ENCODE data around the gene KCNK15.

KCNK15 gene

DNA sequence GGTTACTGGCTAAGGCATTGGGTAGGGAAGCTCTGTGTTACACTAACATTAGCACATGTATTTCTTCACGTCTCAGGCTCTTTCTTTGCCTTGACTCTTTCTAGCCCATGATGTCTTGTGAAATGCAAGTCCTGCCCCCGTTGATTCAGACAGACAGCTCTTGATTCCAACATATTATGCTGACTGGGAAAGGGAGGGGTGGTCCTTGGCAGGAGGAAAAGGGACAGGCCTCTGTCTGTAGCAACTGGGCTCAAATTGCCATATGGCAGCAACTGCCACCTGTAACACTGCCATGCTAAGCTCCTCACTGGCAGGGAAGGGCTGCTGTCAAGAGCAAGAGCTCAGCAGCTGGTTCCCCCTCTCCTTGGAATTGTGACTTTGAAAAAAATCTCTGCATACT lies 5.7 kb upstream of the KCNK15 start:
- no peak overlapping the region for H3K4me2 ChIP-seq (ENCODE audit: low read depth, low read length, poor library complexity, severe bottlenecking)

DNA sequence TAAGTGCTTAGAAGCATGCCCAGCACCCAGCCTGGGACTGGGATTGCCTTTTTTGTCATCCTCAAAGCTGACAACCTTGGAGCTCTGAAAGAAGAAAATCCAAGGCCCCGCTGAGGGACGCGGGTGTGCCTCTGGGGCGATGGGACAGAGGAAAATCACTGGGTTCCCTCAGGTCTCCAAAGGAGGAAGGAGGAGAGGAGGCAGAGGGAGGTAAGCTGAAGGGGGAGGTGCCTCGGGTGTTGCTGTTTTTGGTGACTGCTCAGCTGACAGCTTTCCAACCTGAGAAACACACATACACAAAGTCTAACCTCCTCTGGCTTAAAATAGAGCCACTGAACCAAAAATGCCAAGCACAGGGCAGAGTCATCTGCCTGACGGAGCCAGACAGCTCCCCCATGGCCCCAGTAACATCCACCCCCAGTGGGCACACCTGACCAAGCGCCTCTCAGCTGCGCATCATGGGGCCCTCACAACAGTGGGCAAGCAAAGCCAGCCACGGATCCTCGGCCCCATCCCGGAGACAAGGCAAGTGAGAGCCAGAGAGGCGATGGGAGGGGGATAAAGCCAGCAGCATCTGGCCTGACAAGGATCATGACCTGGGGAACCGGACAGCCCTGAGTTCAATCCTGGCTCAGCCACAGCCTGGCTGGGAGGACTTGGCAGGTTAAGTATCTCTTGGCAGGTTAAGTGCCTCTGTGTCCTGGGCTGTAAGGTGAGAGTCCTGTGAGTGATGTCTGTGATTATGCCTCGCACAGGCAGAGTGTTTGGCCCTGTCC lies 3.2 kb upstream of the KCNK15 start:
- no peak for TF ChIP-seq EZH2phosphoT487 (IDR thresholded peaks at IDR 0.05; ENCODE audit: borderline replicate concordance)
- TF ChIP-seq, protein P1, sequence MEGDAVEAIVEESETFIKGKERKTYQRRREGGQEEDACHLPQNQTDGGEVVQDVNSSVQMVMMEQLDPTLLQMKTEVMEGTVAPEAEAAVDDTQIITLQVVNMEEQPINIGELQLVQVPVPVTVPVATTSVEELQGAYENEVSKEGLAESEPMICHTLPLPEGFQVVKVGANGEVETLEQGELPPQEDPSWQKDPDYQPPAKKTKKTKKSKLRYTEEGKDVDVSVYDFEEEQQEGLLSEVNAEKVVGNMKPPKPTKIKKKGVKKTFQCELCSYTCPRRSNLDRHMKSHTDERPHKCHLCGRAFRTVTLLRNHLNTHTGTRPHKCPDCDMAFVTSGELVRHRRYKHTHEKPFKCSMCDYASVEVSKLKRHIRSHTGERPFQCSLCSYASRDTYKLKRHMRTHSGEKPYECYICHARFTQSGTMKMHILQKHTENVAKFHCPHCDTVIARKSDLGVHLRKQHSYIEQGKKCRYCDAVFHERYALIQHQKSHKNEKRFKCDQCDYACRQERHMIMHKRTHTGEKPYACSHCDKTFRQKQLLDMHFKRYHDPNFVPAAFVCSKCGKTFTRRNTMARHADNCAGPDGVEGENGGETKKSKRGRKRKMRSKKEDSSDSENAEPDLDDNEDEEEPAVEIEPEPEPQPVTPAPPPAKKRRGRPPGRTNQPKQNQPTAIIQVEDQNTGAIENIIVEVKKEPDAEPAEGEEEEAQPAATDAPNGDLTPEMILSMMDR (conservative IDR thresholded peaks at IDR 0.05; ENCODE audit: low read length): no peak

More for the DNA sequence above, 5.7 kb upstream of the KCNK15 start:
- Histone ChIP-seq H3K4me3 (ENCODE audit: low read length, poor library complexity, severe bottlenecking) (no peak overlapping the region), H2AFZ (ENCODE audit: low read length) (no peak overlapping the region), H3F3A (ENCODE audit: low read depth) (no peaks in the 10 kb centered on the region), H3K9me2 (replicated peaks; ENCODE audit: low read depth, low read length) (no peaks in the 10 kb centered on the region), H3K79me2 (ENCODE audit: insufficient read depth, low read length) (no peaks in the 10 kb centered on the region), H3K9me3 (ENCODE audit: insufficient read depth, low read depth, low read length) (no peaks in the 10 kb centered on the region), H3K9ac (ENCODE audit: low read depth, low read length, poor library complexity, severe bottlenecking) (no peak overlapping the region), H3K27me3 (ENCODE audit: insufficient read depth, low read length, poor library complexity, severe bottlenecking) (peaks cover 29% of the 10 kb centered on the region), H4K20me1 (ENCODE audit: insufficient read depth, low read length, poor library complexity, severe bottlenecking) (no peaks in the 10 kb centered on the region), H3K36me3 (ENCODE audit: insufficient read depth, low read length) (no peaks in the 10 kb centered on the region), H3K4me1 (ENCODE audit: insufficient read depth, low read length, poor library complexity, severe bottlenecking) (peaks cover 9% of the 10 kb centered on the region)
- TF ChIP-seq, protein P1 (conservative IDR thresholded peaks at IDR 0.05; ENCODE audit: low read length): no peak
- no peak for TF ChIP-seq EZH2phosphoT487 (IDR thresholded peaks at IDR 0.05; ENCODE audit: borderline replicate concordance)

DNA sequence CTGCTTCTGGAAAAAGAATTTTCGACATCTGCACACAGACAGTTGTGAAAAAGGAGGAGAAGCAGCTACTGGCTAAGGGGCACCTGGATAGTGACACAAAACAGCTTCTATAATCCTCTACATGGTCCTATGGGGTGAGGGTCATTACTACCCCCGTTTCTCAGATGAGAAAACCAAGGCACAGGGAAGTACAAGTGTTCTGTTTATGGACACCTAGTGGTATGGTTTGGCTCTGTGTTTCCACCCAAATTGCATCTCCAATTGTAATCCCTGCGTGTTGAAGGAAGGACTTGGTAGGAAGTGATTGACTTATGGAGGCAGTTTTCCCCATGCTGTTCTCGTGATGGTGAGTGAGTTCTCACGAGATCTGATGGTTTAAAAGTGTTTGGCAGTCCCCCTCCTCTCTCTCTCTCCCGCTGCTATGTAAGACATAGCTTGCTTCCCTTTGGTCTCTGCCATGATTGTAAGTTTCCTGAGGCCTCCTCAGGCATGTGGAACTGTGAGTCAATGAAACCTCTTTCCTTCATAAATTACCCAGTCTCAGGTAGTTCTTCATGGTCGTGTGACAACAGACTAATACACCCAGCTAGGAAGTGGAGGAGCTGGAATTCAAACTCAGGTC lies 2.5 kb upstream of the KCNK15 start:
- Histone ChIP-seq H3K27me3 (ENCODE audit: insufficient read depth, low read length, poor library complexity, severe bottlenecking) (peaks cover 40% of the 10 kb centered on the region), H3K4me3 (ENCODE audit: low read length, poor library complexity, severe bottlenecking) (no peak overlapping the region), H3K9me2 (replicated peaks; ENCODE audit: low read depth, low read length) (no peaks in the 10 kb centered on the region), H3K79me2 (ENCODE audit: insufficient read depth, low read length) (no peaks in the 10 kb centered on the region), H3K4me1 (ENCODE audit: insufficient read depth, low read length, poor library complexity, severe bottlenecking) (no peaks in the 10 kb centered on the region), H3K4me2 (ENCODE audit: low read depth, low read length, poor library complexity, severe bottlenecking) (no peak overlapping the region), H4K20me1 (ENCODE audit: insufficient read depth, low read length, poor library complexity, severe bottlenecking) (no peaks in the 10 kb centered on the region), H3K9ac (ENCODE audit: low read depth, low read length, poor library complexity, severe bottlenecking) (no peak overlapping the region), H2AFZ (ENCODE audit: low read length) (no peak overlapping the region), H3K36me3 (ENCODE audit: insufficient read depth, low read length) (no peaks in the 10 kb centered on the region), H3K9me3 (ENCODE audit: insufficient read depth, low read depth, low read length) (no peaks in the 10 kb centered on the region), H3F3A (ENCODE audit: low read depth) (no peaks in the 10 kb centered on the region)
- TF ChIP-seq, protein P1 (conservative IDR thresholded peaks at IDR 0.05; ENCODE audit: low read length): no peak
- no peak for TF ChIP-seq EZH2phosphoT487 (IDR thresholded peaks at IDR 0.05; ENCODE audit: borderline replicate concordance)

More for the DNA sequence above, 3.2 kb upstream of the KCNK15 start:
- Histone ChIP-seq H3F3A (ENCODE audit: low read depth) (no peaks in the 10 kb centered on the region), H3K4me2 (ENCODE audit: low read depth, low read length, poor library complexity, severe bottlenecking) (no peak overlapping the region), H2AFZ (ENCODE audit: low read length) (no peak overlapping the region), H3K4me3 (ENCODE audit: low read length, poor library complexity, severe bottlenecking) (no peak overlapping the region), H4K20me1 (ENCODE audit: insufficient read depth, low read length, poor library complexity, severe bottlenecking) (no peaks in the 10 kb centered on the region), H3K79me2 (ENCODE audit: insufficient read depth, low read length) (no peaks in the 10 kb centered on the region), H3K9ac (ENCODE audit: low read depth, low read length, poor library complexity, severe bottlenecking) (no peak overlapping the region), H3K9me2 (replicated peaks; ENCODE audit: low read depth, low read length) (no peaks in the 10 kb centered on the region), H3K4me1 (ENCODE audit: insufficient read depth, low read length, poor library complexity, severe bottlenecking) (peaks cover 2% of the 10 kb centered on the region), H3K9me3 (ENCODE audit: insufficient read depth, low read depth, low read length) (no peaks in the 10 kb centered on the region), H3K27me3 (ENCODE audit: insufficient read depth, low read length, poor library complexity, severe bottlenecking) (peaks cover 40% of the 10 kb centered on the region), H3K36me3 (ENCODE audit: insufficient read depth, low read length) (no peaks in the 10 kb centered on the region)
